AG04450 (cell line): ENCODE measurements around the gene ALOX12B. TPM values are rescaled to one million over a fixed set of nuclear protein-coding genes. Genes with fewer than 3 reads are reported as not detected.

Source experiments
- CTCF ChIA-PET: fragments of 300-600, 350-600 bp; formaldehyde crosslinking; extraction: SDS; loops from one replicate; lab custom pipeline; 2022; ENCODE audit warnings: antibody characterized with exemption, inconsistent platforms; lab: Charles Lee
- POLR2A ChIA-PET: fragments of 350-600 bp; formaldehyde crosslinking; extraction: SDS; loops from one replicate; lab custom pipeline; 2021; ENCODE audit warnings: antibody characterized with exemption, inconsistent platforms; lab: Yijun Ruan, JAX
- DNase-seq: peaks from one replicate; pipeline ENCODE4 v3.0.0-alpha.2; 2011; ENCODE audit warnings: low read depth, low spot score
- H3K27ac ChIP-seq: one replicate; pipeline ENCODE4 v1.5.1; 2012; ENCODE audit warnings: low read depth, low read length, control low read depth
- H3K27me3 ChIP-seq: one replicate; pipeline ENCODE4 v1.6.0; 2012; ENCODE audit warnings: low read length; ENCODE audit not compliant: control insufficient read depth, insufficient read depth
- H3K4me3 ChIP-seq: 2 replicates; pipeline ENCODE4 v1.5.1; 2011; ENCODE audit warnings: mild to moderate bottlenecking, low read depth, low read length, control low read depth
- H3K9me3 ChIP-seq: 2 replicates; pipeline ENCODE4 v1.5.1; 2012; ENCODE audit warnings: low read length; ENCODE audit not compliant: control insufficient read depth, insufficient read depth
- polyA plus RNA-seq: library from polyadenylated mRNA; depleted of rRNA; stranded (reverse); fragments of >200 nt; gene quantifications from 2 replicates; pipeline ENCODE4 v1.2.3, GENCODE V29; 2011
- TF ChIP-seq, protein P1 (sequence below): IDR thresholded peaks from 2 replicates; pipeline ENCODE4 v1.5.1; 2011; ENCODE audit warnings: low read depth, low read length, control low read depth, inconsistent platforms

ALOX12B gene
- polyA plus RNA-seq, 1 experiment: not detected

DNA sequence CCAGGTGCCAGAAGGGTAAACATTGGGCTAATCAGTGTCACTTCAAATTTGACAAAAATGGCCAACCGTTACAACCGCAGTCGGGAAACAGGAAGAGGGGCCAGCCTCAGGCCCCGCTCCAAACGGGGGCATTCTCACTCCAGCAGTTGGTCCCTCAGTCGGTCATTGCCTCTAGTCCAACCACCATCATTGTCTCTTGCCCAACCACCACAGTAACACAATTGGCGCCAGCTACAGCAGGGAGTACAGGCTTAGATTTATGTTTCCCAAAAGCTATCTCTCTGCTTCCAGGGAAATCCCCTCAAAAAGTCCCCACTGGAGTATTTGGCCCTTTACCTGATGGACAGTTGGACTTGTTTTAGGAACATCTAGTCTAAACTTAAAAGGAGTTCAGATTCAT, 28.4 kb downstream of the ALOX12B start:
- ChIA-PET POLR2A (no interaction called here), CTCF (interaction anchor here (0.7 to 7.0 kb wide), 14 partner anchors 12 to 726 kb away, joined by 3 to 124 read pairs (median 7); partner anchors contain the start of genes ALOXE3 and CNTROB)
- H3K9me3 ChIP-seq: no peaks in the 10 kb centered on the region
- TF ChIP-seq, protein P1, sequence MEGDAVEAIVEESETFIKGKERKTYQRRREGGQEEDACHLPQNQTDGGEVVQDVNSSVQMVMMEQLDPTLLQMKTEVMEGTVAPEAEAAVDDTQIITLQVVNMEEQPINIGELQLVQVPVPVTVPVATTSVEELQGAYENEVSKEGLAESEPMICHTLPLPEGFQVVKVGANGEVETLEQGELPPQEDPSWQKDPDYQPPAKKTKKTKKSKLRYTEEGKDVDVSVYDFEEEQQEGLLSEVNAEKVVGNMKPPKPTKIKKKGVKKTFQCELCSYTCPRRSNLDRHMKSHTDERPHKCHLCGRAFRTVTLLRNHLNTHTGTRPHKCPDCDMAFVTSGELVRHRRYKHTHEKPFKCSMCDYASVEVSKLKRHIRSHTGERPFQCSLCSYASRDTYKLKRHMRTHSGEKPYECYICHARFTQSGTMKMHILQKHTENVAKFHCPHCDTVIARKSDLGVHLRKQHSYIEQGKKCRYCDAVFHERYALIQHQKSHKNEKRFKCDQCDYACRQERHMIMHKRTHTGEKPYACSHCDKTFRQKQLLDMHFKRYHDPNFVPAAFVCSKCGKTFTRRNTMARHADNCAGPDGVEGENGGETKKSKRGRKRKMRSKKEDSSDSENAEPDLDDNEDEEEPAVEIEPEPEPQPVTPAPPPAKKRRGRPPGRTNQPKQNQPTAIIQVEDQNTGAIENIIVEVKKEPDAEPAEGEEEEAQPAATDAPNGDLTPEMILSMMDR: no peak
- peaks cover 50% of the 10 kb centered on the region for H3K27me3 ChIP-seq
- no peak overlapping the region for H3K4me3 ChIP-seq
- H3K27ac ChIP-seq: no peak overlapping the region
- DNase-seq: no peak

DNA sequence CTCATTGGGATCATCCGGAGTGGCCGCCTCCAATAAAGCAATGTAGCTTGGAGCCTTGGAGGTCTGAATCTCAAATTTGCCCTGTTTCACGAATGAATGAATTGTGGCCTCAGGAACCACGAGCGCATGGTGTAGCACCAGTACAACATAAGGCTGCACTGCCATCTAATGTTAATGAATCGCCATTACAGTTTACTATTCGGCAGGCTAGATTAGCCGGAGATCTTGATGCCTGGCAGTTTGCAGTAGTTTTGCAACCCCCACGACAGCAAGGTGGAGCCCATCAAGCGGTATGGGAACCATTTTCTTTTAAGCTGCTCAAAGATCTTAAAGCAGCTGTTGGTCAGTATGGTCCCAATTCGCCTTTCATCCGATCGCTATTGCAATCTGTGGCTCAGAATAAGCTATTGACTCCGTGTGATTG, 29.8 kb downstream of the ALOX12B start:
- Histone ChIP-seq H3K27me3 (peaks cover 40% of the 10 kb centered on the region), H3K27ac (no peak overlapping the region), H3K4me3 (no peak overlapping the region), H3K9me3 (no peaks in the 10 kb centered on the region)
- ChIA-PET CTCF (interaction anchor here (0.6 to 7.0 kb wide), 45 partner anchors 10 to 314 kb away, joined by 3 to 124 read pairs (median 5); partner anchors contain the start of genes CNTROB and RNF227), POLR2A (no interaction called here)
- TF ChIP-seq, protein P1: peak; percentile 76
- DNase-seq: peak; percentile 51

DNA sequence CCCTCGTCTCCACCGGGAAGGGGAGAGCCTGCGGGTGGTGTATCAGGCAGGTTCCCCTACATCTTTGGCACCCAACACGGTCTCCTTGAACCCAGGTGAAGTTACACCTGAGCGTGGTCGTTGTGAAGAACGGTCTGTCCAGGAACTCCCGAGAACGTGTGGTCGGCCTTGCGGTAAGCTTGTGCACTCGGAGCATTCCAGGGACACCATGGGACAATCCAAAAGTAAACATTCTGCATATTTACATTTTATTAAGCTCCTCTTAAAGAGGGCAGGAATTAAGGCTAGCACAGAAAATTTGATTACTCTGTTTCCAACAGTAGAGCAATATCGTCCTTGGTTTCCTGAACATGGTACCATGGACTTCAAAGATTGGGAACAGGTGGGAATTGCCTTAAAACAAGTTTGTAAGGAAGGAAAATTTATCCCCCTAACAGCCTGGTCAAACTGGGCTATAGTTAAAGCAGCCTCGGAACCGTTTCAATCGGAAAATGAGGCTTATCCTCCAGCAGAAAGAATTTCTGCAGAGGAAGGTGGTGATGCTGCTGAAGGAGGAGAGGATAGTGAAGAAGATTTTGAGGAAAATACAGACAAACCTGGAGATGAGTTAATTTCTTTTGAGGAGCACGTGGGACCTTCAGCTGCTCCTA, 30.4 kb downstream of the ALOX12B start:
- no peak for DNase-seq
- Histone ChIP-seq H3K4me3 (no peak overlapping the region), H3K27me3 (peaks cover 37% of the 10 kb centered on the region), H3K9me3 (no peaks in the 10 kb centered on the region), H3K27ac (no peak overlapping the region)
- ChIA-PET CTCF (interaction anchor here (0.6 to 7.0 kb wide), 36 partner anchors 9 to 314 kb away, joined by 3 to 124 read pairs (median 5); partner anchors contain the start of genes CNTROB and RNF227), POLR2A (interaction anchor here (1.0 kb wide), 1 partner anchor 144 kb away, joined by 4 read pairs; no protein-coding TSS in a partner anchor)
- TF ChIP-seq, protein P1: no peak

DNA sequence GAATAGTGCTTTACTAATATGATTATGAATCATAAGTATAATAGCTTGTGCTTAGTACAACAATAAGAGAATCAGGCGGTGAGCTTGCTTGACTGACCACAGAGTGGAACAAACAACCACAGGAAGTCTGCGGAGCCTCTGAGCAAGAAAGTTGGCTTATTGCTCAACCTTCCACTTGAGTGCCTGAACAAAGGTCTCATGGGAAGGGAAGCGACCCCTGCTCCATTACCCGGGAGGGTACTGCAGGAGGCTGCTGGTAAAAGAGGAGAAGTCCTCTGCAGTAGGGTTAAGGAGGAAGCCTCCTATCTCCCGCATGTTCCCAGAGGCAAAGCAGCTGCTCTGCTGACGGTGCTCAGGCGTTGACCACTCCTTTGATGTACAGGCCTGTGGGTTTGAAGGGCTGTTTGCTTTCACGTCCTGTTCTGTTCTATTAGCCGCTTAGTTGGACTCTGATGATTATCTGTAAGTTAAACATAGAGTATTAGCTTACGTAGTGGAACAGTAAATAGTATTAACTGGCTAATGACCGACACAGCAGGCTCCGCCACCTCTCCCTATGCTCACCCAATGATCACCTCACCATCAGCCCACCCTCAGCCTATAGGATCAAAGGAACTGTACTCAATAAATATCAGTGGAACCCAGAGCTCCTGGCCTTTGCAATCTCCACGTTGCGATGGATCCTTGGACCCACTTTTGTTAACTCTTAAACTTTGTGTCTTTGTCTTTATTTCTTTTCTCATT, 31.1 kb downstream of the ALOX12B start:
- Histone ChIP-seq H3K9me3 (no peaks in the 10 kb centered on the region), H3K4me3 (no peak overlapping the region), H3K27ac (no peak overlapping the region), H3K27me3 (peaks cover 35% of the 10 kb centered on the region)
- ChIA-PET CTCF (interaction anchor here (0.6 to 7.0 kb wide), 22 partner anchors 9 to 234 kb away, joined by 3 to 124 read pairs (median 5); partner anchors contain the start of genes CNTROB and RNF227), POLR2A (interaction anchor here (1.0 kb wide), 1 partner anchor 143 kb away, joined by 4 read pairs; no protein-coding TSS in a partner anchor)
- TF ChIP-seq, protein P1: no peak
- peak; percentile 16 for DNase-seq
